PC-3 (cell line): ENCODE measurements around the gene PPM1F. TPM values are rescaled to one million over a fixed set of nuclear protein-coding genes. Genes with fewer than 3 reads are reported as not detected.

Experiments used
- ATAC-seq: fragments of 200-7000 bp; cut with Tn5 transposase; 2 replicates; pipeline ENCODE4 v1.9.1; 2020; ENCODE audit warnings: mild to moderate bottlenecking, moderate library complexity
- BruUV-seq: library from RNA; stranded (reverse); fragments of 400-500 nt; replicated peaks from 2 replicates; lab custom pipeline; 2021; lab: Mats Ljungman, UMichigan
- CTCF ChIA-PET: fragments of 300-600 bp; sonication (Branson Sonifier 250); formaldehyde crosslinking; loops from one replicate; lab custom pipeline; 2022; ENCODE audit warnings: antibody characterized with exemption; lab: Charles Lee
- POLR2A ChIA-PET: fragments of 300-600 bp; sonication (Branson Sonifier 250); formaldehyde crosslinking; loops from one replicate; lab custom pipeline; 2022; ENCODE audit warnings: antibody characterized with exemption; ENCODE audit not compliant: unreplicated experiment; lab: Charles Lee
- DNase-seq: peaks from one replicate; pipeline ENCODE4 v3.0.0-alpha.2; 2015
- H2AFZ ChIP-seq: fragments of 300-600 bp; sonication (generic); 2 replicates; pipeline ENCODE4 v1.6.0; 2016; ENCODE audit warnings: antibody characterized with exemption, low read length
- H3F3A ChIP-seq: fragments of 300-600 bp; sonication (generic); one replicate; pipeline ENCODE4 v1.6.0; 2017; ENCODE audit warnings: antibody characterized with exemption, low read length, control low read depth, mild to moderate bottlenecking; ENCODE audit not compliant: unreplicated experiment
- H3K27ac ChIP-seq: fragments of 300-600 bp; sonication (generic); 2 replicates; pipeline ENCODE4 v1.5.1; 2016; ENCODE audit warnings: mild to moderate bottlenecking, low read length
- H3K27me3 ChIP-seq: fragments of 300-600 bp; sonication (generic); 2 replicates; pipeline ENCODE4 v1.6.1; 2016; ENCODE audit warnings: low read length, mixed read lengths
- H3K36me3 ChIP-seq: fragments of 300-600 bp; sonication (generic); 2 replicates; pipeline ENCODE4 v1.6.1; 2016; ENCODE audit warnings: low read depth, mixed run types, low read length, mixed read lengths
- H3K4me1 ChIP-seq: fragments of 300-600 bp; sonication (generic); 2 replicates; pipeline ENCODE4 v1.5.1; 2016; ENCODE audit warnings: low read length; ENCODE audit not compliant: insufficient read depth
- H3K4me2 ChIP-seq: fragments of 300-600 bp; sonication (generic); 2 replicates; pipeline ENCODE4 v1.6.0; 2016; ENCODE audit warnings: low read length
- H3K4me3 ChIP-seq: fragments of 300-600 bp; sonication (generic); 2 replicates; pipeline ENCODE4 v1.5.1; 2016; ENCODE audit warnings: mild to moderate bottlenecking, low read length, mixed read lengths
- H3K79me2 ChIP-seq: fragments of 300-600 bp; sonication (generic); 2 replicates; pipeline ENCODE4 v1.6.1; 2017; ENCODE audit warnings: low read length, mixed read lengths
- H3K9ac ChIP-seq: fragments of 300-600 bp; sonication (generic); 2 replicates; pipeline ENCODE4 v1.6.0; 2016; ENCODE audit warnings: mild to moderate bottlenecking, low read length
- H3K9me2 ChIP-seq: fragments of 300-600 bp; sonication (generic); replicated peaks from 2 replicates; pipeline ENCODE4 v1.6.1; 2016; ENCODE audit warnings: mixed run types, low read length, mixed read lengths
- H3K9me3 ChIP-seq: fragments of 300-600 bp; sonication (generic); 2 replicates; pipeline ENCODE4 v1.6.1; 2016; ENCODE audit warnings: low read length, mixed read lengths
- H4K20me1 ChIP-seq: fragments of 300-600 bp; sonication (generic); 2 replicates; pipeline ENCODE4 v1.6.1; 2016; ENCODE audit warnings: low read length, mixed read lengths
- EZH2 ChIP-seq: fragments of 300-600 bp; sonication (generic); IDR thresholded peaks from one replicate; pipeline ENCODE4 v1.6.1; 2017; ENCODE audit warnings: antibody characterized with exemption, mild to moderate bottlenecking, low read length; ENCODE audit not compliant: unreplicated experiment
- EZH2phosphoT487 ChIP-seq: fragments of 300-600 bp; sonication (generic); IDR thresholded peaks from 2 replicates; pipeline ENCODE4 v1.6.1; 2018; ENCODE audit warnings: mild to moderate bottlenecking, antibody characterized with exemption, low read length, borderline replicate concordance
- intact Hi-C: fragments of 100-400 bp; cut with micrococcal nuclease; formaldehyde crosslinking; loops from 2 replicates; pipeline ENCODE4 v1.9.0; 2023
- total RNA-seq: library from RNA; depleted of rRNA; stranded (reverse); fragments of >200 nt; gene quantifications from 2 replicates; pipeline ENCODE4 v1.2.3, GENCODE V29; 2014
- TF ChIP-seq, protein P1 (sequence below): fragments of 300-600 bp; sonication (generic); conservative IDR thresholded peaks from 2 replicates; pipeline ENCODE4 v1.5.1; 2017; ENCODE audit warnings: antibody characterized with exemption, low read depth, mild to moderate bottlenecking, low read length

The PPM1F gene
- total RNA-seq, 1 experiment from 2014 or later: 40.4 TPM

DNA sequence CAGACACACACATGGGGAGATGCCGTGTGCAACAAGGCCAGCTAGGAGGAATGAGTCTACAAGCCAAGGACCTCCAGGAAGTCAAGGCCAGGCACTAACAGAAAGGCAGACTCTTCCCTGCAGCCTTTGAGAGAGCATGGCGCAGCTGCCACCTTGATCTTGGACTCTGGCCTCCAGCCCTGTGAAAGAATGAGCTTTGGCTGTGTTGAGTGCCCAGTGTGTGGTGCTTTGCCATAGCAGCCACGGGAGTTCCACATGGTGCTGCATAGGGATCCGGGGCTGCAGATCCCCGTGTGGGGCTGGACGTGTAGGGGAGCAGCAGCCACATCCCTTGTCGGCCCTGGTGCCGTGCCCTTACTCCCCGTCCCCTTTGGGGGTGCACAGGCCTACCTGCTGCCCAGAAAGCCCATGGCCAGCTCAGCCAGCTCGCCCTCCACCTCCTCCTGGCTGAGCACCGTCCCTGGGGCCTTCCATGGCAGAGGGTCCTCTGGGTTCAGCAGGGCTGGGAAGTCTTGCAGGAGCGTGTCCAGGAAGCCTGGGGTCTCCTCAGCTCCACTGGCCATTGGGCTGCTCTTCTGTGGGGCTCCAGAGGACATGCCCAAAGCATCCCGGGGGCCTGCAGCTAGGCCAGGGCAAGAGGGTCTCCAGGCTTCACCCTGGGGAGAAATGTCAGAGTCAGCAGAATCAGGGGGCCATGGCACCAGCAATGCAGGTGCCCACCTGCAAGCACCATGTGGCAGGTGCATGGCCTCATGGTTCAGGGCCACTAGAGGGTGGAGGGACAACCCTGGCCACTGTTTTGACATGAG is 7.0 kb downstream of the PPM1F start:
- no peaks in the 10 kb centered on the region for H3K27me3 ChIP-seq
- H3K9ac ChIP-seq: no peak overlapping the region
- no peaks in the 10 kb centered on the region for H3K9me3 ChIP-seq
- H3K4me3 ChIP-seq: no peak overlapping the region
- intact Hi-C loops: no loop called here
- H3F3A ChIP-seq: peaks cover 7% of the 10 kb centered on the region
- no peak overlapping the region for H2AFZ ChIP-seq
- CTCF ChIA-PET: no interaction called here
- TF ChIP-seq, protein P1, sequence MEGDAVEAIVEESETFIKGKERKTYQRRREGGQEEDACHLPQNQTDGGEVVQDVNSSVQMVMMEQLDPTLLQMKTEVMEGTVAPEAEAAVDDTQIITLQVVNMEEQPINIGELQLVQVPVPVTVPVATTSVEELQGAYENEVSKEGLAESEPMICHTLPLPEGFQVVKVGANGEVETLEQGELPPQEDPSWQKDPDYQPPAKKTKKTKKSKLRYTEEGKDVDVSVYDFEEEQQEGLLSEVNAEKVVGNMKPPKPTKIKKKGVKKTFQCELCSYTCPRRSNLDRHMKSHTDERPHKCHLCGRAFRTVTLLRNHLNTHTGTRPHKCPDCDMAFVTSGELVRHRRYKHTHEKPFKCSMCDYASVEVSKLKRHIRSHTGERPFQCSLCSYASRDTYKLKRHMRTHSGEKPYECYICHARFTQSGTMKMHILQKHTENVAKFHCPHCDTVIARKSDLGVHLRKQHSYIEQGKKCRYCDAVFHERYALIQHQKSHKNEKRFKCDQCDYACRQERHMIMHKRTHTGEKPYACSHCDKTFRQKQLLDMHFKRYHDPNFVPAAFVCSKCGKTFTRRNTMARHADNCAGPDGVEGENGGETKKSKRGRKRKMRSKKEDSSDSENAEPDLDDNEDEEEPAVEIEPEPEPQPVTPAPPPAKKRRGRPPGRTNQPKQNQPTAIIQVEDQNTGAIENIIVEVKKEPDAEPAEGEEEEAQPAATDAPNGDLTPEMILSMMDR: no peak
- TF ChIP-seq EZH2phosphoT487: no peak
- TF ChIP-seq EZH2: no peak
- ATAC-seq (no peak), DNase-seq (no peak)
- H3K4me2 ChIP-seq: no peak overlapping the region
- H3K79me2 ChIP-seq: peaks cover 20% of the 10 kb centered on the region; the same call in 1 of the 2 replicates
- peaks cover 19% of the 10 kb centered on the region for H3K4me1 ChIP-seq
- POLR2A ChIA-PET: no interaction called here
- H4K20me1 ChIP-seq: no peaks in the 10 kb centered on the region
- no peaks in the 10 kb centered on the region for H3K9me2 ChIP-seq
- no TSS peak for BruUV-seq
- no peak overlapping the region for H3K27ac ChIP-seq
- no peaks in the 10 kb centered on the region for H3K36me3 ChIP-seq

DNA sequence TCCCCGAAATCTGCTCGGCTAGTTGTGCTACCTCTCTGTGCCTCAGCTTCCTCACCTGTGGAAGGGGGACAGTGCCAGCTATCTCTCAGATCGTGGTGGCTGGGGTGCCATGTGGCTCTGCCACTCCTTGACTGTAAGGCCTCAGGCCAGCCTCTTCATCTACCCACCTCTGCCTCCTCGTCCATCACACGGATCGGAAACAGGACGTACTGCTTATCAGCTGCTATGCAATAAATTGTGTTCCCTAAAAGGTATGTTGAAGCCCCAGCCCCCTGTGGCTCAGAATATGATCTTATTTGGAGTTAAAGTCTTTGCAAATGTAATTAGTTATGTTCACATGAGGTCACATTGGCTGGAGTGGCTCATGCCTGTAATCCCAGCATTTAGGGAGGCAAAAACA is 7.8 kb downstream of the PPM1F start:
- ChIA-PET CTCF (no interaction called here), POLR2A (no interaction called here)
- H3K9me2 ChIP-seq: no peaks in the 10 kb centered on the region
- no peaks in the 10 kb centered on the region for H3K36me3 ChIP-seq
- H3K9ac ChIP-seq: no peak overlapping the region
- no peaks in the 10 kb centered on the region for H3K9me3 ChIP-seq
- no peaks in the 10 kb centered on the region for H3K27me3 ChIP-seq
- DNase-seq (no peak), ATAC-seq (no peak)
- no peak overlapping the region for H3K4me3 ChIP-seq
- H3F3A ChIP-seq: peaks cover 7% of the 10 kb centered on the region
- no peaks in the 10 kb centered on the region for H4K20me1 ChIP-seq
- H3K27ac ChIP-seq: no peak overlapping the region
- H3K4me1 ChIP-seq: peaks cover 19% of the 10 kb centered on the region
- TF ChIP-seq EZH2 (no peak), EZH2phosphoT487 (no peak)
- TF ChIP-seq, protein P1: no peak
- no peak overlapping the region for H2AFZ ChIP-seq
- peaks cover 17% of the 10 kb centered on the region; the same call in 1 of the 2 replicates for H3K79me2 ChIP-seq
- BruUV-seq: no TSS peak
- intact Hi-C loops: no loop called here
- no peak overlapping the region for H3K4me2 ChIP-seq
